Pons (tissue), 1 donor: ENCODE data around the gene BAG3.
"Not testable (repeated sequence)": the region's sequence is repeated elsewhere in the genome, so short reads cannot be mapped to it uniquely, and the experiment has no call there.

Experiments used
- DNase-seq: peaks from one replicate; pipeline ENCODE4 v3.0.0-alpha.2; 2016; ENCODE audit warnings: low spot score

BAG3 gene

DNA sequence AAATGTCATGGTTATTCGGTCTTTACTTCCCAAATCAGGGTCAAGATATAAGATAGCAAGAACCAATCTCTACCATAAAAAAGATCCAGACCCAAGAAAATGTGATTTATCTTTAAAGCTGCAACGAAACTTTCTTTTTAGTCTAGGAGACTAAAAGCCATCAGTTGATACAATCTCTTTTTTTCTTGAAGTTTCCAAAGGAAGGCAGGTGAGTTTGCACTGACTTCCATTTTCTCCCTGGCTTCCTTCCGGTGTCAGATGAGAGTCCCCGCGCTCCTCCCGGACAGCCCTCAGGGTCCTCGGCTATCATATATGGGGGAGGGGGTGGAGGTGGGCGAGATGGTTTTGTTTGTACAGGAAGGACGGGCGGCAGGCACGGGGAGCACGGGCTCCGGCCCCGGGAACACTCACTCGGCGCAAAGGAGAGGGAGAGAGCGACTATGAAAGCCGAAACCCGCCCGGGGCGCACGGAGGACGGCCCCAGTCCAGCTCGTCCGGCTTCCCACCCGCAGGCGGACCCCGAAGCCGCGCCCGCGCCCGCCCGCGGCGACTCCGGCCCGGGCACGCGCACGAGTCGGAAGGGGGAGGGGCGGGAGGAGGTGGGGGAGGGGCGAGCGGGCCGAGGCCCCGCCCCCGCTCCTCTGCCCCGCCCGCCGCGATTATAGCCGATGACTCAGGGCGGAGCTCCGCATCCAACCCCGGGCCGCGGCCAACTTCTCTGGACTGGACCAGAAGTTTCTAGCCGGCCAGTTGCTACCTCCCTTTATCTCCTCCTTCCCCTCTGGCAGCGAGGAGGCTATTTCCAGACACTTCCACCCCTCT, at the start of gene BAG3:
Gene BAG3, plus strand, starts transcription at position 689 of the 822 bp plus-strand sequence. CDS start 296 bp downstream, outside the sequence.
- DNase-seq, result peak; percentile 88

DNA sequence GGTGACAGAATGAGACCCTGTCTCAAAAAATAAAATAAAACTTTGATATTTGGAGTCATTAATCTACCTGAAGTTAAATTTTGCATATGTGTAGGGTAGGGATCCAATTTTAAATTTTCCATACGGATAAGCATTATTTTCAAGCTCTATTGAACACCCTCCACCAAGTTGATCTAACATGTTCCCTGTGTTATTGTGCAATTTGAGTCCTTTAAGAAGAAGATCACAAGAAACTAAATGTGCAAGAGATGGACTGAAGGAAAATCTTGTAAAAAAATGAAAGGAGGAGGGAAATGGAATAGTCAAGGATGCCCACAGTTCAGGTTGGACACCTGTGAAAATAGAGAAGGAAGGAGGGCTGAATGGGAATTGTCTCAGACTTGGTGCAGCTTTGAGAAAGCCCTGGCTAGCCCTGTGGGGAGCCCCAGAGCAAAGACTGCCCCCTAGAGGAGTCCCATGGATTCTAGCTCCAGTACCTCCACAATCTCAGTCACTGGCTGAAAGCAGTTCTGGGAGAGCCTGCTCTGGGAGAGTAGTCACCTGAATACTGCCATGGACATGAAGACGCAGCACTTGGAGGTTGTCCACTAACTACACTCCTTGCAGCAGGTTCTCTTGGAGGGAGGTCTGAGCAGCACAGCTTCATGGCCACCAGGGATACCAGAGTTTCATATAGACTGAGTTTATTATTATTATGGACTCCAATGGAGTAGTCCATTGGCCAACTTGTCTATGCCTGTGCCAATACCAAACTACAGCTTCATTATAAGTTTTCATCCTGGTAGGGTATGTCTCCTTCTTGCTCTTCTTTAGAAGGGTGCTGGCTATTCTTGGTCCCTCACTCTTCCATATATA, 48.7 kb upstream of the BAG3 start:
- DNase-seq, result peak; percentile 12

DNA sequence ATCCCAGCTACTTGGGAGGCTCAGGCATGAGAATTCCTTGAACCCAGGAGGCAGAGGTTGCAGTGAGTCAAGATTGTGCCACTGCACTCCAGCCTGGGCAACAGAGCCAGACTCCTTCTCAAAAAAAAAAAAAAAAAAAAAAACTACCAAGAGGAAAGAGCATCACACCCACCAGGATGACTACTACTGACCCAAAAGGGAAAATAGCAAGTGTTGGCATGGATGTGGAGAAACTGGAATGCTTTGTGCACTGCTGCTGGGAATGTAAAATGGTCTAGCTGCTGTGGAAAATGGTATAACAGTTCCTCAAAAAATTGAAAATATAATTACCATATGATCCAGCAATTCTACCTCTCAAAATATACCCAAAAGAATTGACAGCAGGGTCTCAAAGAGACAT, 46.7 kb upstream of the BAG3 start:
- no peak for DNase-seq

DNA sequence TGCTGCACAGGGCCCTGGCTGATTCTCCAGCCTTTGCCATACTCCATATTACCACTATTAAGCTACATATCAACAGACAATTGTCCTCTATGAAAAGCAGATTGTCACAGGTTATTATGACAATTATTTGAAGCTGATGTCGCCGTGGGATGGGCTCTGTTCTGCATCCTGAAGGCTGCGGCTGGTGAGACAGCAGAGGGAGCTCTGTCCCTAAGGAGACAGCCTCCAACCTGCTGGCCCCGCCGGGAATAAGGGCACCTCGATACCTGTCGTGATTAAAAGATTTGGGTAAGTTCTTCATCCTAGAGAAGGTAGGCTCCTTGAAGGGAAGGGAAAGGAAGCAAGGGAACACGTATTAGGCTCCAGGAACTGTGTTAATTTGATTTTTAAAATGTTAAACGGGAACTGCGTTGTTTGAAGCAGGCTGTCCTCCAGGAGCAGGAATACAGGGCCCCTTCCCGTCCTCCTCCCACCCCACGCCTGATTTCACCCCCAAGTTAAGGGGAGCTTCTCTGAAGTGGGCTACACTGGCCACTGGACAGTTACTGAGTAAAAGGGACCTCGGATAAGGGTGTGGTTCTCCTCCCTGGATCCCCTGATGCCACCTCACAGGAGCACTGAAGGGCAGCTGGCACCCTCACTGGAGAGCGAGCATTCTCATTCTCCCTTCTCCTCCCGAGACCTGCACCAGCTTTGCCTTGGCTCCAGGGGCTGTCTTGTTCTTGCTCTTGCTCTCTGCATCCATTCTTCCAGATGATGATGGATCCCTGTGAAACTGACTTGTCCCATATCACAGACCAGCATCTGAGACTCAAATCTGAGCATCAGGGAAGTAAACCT, 42.6 kb upstream of the BAG3 start:
- DNase-seq, result peak; percentile 48

DNA sequence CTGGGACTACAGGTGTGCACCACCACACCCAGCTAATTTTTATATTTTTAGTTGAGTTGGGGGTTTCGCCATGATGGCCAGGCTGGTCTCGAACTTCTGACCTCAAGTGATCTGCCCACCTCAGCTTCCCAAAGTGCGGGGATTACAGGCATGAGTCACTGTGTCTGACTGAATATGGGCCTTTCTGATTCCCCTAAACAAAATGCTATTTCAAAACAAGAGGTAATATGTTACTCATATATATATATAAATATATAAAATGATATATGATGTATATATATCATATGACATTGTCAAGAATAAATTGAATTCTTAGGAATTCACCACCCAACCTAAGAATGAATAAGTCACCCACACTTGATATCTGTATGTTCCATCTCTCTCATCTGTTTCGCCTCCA, 41.7 kb upstream of the BAG3 start:
- DNase-seq, result no peak

DNA sequence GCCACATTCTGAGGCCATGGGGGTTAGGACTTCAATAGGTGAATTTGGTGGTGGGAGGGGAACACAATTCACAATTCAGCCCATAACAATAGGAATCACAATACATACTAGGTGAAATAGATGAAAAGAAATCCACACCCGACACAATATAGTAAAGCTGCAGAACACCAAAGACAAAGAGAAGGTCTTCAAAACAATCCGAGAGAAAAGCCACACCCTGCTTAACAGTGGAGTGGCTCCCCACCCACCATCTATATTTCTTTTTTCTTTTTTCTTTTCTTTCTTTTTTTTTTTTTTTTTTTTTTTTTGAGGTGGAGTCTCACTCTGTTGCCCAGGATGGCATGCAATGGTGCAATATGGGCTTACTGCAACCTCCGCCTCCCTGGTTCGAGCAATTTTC, 39.7 kb upstream of the BAG3 start:
- DNase-seq, result no peak

DNA sequence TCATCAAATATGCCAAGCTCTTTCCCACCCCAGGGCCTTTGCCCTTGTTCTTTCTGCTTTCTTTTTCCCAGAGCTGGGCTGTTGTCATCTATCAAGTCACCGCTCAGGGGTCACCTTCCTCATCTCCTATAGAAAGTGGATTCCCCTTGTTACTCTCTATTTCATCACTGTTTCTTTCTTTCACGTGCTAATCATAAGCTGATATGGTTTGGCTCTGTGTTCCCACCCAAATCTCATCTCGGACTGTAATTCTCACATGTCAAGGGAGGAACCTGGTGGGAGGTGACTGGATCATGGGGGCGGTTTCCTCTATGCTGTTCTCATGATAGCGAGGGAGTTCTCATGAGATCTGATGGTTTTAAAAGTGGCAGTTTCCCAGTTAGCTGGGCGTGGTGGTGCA, 37.4 kb upstream of the BAG3 start:
- DNase-seq, result no peak

DNA sequence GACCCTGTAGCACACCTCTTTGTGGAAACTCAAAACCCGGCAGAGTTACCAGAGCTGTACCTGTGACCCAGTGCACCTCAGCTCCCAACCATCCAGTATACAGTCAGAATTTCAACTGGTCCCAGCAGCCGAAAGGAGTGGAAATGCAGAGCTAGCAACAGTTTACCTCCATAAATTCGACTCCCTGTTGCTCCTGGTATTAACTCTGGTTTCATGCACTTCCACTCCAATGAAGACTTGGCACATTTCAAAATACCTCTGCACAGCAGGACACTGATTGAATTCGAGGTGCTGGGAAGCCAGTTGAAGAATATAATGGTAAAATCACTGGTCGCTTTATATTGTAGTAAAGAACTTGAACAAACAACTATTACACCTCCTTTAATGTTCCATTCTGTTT, 36.5 kb upstream of the BAG3 start:
- DNase-seq, result no peak

DNA sequence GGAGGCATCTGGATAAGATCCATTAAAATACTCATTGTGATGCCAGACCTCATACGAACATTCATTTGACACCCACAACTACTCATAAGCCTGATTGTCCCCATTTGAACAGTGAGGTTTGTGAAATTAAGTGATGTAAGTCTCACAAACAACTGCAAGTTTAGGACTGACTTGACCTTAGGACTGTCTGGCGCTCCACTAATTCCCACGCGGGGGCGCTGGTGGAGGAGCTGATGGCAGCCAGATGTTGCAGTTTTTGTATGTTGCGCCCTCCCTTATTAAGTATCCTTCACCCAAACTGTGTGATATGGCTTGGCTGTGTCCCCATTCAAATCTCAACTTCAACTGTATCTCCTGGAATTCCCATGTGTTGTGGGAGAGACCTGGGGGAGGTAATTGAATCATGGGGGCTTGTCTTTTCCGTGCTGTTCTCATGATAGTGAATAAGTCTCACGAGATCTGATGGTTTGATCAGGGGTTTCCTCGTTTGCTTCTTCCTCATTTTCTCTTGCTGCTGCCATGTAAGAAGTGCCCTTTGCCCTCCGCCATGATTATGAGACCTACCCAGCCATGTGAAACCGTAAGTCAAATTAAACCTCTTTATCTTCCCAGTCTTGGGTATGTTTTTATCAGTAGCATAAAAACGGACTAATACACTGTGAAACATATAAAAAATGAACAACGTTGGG, 34.2 kb upstream of the BAG3 start:
- DNase-seq, result no peak

DNA sequence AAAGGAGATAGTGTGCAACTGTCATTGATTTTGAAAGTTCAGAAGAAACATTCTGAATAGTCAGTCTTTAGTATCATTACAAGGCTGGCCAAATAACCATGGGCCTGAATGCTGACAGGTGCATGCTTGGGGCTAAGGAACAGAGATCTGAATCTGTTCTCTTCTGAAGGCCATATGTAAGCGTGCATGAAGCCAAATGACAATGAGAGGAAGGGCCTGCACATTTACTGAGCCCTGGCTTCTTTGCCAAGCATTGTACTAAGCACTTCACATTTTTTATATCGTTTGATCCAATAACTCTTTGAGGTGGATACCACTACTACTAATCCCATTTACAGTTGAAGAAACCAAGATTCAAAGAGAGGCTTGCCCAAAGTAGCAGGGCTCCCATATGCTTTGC, 32.0 kb upstream of the BAG3 start:
- no peak for DNase-seq

DNA sequence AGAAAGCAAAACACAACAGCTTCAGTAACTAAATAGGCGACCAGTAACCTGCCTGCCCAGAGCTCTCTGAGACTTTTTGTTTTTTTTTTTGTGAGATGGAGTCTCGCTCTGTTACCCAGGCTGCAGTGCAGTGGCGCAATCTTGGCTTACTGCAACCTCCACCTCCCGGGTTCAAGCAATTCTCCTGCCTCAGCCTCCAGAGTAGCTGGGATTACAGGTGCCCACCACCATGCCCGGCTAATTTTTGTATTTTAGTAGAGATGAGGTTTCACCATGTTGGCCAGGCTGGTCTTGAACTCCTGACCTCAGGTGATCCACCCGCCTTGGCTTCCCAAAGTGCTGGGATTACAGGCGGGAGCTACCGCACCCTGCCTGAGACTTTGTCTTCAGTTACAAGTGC, 31.4 kb upstream of the BAG3 start:
- DNase-seq, result not testable (repeated sequence)

DNA sequence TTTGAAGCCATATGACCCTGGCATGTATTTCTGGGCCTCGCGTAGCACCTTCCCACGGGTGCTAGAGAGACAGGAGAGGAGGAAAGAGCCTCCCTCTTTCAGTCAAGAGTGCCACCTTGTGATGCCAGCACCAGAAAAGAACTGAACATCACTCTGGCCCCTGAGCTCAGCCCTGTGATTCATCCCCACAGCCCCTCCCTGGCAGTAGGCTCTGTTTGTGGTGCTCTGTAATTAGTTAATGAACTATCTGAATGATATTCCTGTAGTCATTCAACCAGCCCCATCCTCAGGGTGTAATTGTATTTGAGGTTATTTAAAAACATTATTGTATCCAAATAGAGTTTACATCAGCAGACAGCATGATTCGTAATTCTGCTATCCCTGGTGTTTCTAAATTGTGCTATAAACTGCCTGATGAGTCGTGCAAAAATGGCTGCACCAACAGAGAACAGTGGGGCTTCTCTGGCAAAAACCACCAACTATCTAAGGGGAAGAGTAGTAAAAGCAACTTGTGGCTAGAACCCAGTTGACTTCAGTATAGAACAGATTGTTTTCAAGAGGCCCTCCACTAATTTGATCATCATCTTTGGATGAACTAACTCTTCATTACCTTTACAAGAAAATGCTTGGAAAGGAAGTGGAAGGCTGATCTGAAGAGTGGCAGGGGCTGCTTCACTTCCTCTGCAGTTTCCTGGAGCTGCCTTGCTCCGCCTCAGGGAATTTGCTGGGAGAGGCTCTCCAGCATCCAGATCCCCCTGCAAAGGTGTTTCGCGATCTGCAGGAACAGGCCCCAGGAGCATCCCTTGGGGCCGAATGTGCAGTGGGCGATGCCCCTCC, 30.7 kb upstream of the BAG3 start:
- DNase-seq, result no peak

DNA sequence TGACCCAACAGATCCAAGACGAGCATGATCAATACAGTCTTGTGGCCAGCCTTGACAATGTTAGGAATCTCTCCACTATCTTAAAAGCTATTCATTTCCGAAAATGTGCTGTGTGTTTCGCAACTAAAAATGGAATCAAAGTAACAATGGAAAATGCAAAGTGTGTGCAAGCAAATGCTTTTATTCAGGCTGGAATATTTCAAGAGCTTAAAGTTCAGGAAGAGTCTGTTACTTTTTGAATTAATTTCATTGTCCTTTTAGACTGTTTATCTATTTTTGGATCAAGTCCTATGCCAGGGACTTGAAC, 30.1 kb upstream of the BAG3 start:
- no peak for DNase-seq

DNA sequence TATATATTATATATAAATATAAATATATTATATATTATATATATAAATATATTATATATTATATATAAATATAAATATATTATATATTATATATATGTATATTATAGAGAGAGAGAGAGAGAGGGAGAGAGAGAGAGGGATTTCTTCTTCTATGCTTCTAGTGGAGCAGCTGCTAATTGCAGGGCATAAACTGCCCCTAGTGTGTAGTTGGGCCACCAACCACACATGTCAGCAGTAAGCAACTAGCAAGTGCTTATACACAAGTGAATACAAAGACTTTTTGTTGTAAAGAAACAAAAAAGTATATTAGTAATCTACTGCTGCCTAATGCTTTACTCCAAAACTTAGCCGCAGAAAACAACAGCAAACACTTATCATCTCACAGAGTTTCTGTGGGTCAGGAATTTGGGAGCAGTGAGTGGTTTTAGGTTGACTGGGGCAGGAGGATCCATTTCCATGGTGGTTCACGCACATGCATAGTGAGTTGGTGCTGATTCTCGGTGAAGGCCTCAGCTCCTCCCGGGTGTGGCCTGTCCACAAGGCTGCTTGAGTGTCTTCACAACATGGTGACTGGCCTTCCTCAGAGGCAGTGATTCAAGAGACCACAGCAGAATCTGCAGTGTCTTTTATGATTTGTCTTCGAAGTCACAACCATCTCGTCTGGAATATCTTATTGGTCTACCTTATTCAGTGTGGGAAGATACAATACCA, 25.5 kb upstream of the BAG3 start:
- no peak for DNase-seq

DNA sequence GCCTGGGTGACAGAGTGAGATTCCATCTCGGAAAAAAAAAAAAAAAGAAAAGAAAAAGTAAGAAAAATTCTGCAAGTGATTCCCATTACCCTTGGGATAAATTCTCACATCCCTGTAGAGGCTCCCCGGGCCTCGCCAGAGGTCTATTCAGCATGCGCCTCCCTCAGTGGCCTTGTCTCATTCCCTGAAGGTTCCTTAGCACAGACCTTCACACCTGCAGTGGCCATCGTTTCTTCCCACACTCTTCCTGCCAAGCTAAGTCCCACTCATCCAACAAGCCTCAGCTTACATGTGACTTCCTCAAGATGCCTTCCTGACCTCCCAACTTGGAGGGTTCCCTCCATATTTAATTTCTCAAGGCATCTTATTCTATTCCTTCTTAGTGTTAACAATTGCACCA, 20.9 kb upstream of the BAG3 start:
- no peak for DNase-seq

DNA sequence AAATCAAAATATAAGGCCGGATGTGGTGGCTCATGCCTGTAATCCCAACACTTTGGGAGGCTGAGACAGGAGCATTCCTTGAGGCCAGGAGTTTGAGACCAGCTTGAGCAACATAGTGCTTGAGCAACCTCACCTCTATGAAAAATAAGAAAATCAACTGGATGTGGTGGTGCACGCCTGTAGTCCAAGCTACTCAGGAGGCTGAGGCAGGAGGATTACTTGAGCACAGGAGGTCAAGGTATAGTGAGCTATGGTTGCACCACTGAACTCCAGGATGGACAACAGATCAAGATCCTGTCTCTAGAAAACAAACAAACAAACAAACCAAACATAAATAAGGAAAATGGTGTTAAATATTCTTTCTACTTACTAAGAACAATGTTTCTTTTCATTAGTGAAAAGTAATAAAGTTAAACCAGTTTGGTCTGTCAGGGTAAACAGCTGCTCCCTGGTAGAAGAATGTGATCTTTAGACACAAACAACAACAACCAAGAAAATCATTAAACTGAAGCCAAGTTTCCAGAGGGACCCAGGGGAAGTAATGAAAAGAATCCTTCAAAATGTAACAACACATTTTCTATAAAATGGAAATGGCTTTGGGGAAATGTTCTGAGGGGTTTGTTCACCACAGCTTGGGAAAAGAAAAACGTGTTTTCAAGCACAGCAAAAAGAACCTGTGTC, 17.5 kb upstream of the BAG3 start:
- peak; percentile 63 for DNase-seq

DNA sequence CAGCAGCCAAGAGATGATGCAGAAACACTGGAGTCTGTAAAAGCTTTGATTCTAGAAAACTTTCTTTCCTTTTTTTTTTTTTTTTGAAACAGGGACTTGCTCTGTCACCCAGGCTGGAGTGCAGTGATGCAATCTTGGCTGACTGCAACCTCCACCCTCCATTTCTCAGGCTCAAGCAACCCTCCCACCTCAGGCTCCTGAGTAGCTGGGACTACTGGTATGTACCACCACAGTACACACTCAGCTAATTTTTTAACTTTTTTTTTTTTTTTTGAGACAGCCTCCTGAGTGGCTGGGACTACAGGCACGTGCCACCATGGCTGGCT, 17.0 kb upstream of the BAG3 start:
- no peak for DNase-seq

DNA sequence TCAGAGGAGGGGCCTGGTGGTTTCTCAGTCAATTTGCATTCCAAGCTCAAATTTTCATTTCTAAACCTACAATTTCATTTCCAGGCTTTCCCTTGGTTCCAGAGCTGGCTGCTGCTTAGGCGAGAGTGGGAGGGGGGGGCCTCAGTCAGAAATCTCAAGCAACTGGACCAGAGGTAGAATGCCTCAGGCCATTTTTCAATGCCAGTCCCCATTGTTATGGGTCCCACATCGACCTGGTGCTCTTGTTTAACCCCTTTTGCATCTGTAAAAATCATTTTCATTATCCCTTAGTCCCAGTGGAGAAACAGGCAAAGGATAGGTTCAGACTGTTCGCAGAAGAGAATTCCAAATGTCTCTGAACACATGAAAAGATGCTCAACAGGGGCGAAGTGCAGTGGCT, 13.5 kb upstream of the BAG3 start:
- DNase-seq, result no peak

DNA sequence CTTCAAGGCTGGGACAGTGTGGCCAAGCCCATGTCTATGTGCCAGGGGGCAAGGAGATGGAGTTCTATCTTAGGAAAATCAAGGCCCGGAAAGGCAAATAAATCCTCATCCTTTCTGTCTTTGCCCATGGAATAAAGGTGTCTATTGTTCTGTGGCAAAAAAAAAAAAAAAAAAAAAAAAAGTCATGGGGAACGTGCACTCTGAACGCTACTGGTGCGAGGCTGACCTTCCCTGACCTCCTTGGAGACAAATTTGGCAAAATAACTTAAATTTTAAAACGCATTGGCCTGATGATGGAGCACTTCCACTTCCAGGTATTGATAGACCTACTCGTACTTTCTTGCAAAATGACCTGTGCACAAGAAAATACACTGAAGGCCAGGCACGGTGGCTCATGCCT, 12.2 kb upstream of the BAG3 start:
- DNase-seq, result no peak

DNA sequence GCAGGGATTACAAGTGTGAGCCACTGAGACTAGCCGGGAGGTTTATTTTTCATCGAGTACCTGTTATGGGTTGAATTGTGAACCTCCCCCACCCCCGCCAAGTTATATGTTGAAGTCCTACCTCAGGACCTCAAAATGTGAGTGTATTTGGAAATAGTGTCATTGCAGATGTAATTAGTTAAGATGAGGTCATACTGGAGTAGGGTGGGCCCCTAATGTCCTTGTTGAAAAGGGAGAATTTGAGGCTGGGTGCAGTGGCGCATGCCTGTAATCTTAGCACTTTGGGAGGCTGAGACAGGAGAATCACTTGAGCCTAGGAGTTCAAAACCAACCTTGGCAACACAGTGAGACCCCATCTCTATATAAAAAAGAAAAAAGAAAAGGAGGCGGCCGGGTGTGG, 10.8 kb upstream of the BAG3 start:
- DNase-seq, result no peak
